Measurements from ENCODE around the gene STARD5.

Gene STARD5

GRCh38 chr15:81270188-81270587, 53.8 kb downstream of the STARD5 start:
- no peak overlapping the region for H3K9ac ChIP-seq (ENCODE audit: low read depth, low read length)
- H3K9me3 ChIP-seq (replicated peaks; ENCODE audit: low read length): no peaks in the 10 kb centered on the region
- H3K4me2 ChIP-seq (ENCODE audit: low read length): no peak overlapping the region
- H3K4me3 ChIP-seq (ENCODE audit: low read length): no peak overlapping the region
- H3K4me1 ChIP-seq (ENCODE audit: control insufficient read depth, insufficient read depth, low read length): peaks cover 5% of the 10 kb centered on the region
- peaks cover 38% of the 10 kb centered on the region for H3K27me3 ChIP-seq (ENCODE audit: control insufficient read depth, insufficient read depth, low read length)
- no peaks in the 10 kb centered on the region for H3K36me3 ChIP-seq (ENCODE audit: insufficient read depth, low read length)

- peaks cover 38% of the 10 kb centered on the region for H3K27me3 ChIP-seq (ENCODE audit: control insufficient read depth, insufficient read depth, low read length)
- no peak overlapping the region for H3K9ac ChIP-seq (ENCODE audit: low read depth, low read length)
- no peak overlapping the region for H3K4me2 ChIP-seq (ENCODE audit: low read length)
- H3K4me1 ChIP-seq (ENCODE audit: control insufficient read depth, insufficient read depth, low read length): peaks cover 5% of the 10 kb centered on the region
- no peaks in the 10 kb centered on the region for H3K36me3 ChIP-seq (ENCODE audit: insufficient read depth, low read length)
- H3K4me3 ChIP-seq (ENCODE audit: low read length): no peak overlapping the region
- no peaks in the 10 kb centered on the region for H3K9me3 ChIP-seq (replicated peaks; ENCODE audit: low read length)
Observed at GRCh38 chr15:81268881-81269601, 54.9 kb downstream of the STARD5 start.

GRCh38 chr15:81268340-81268739, 55.6 kb downstream of the STARD5 start:
- H3K9me3 ChIP-seq (replicated peaks; ENCODE audit: low read length): no peaks in the 10 kb centered on the region

GRCh38 chr15:81265944-81266775, 57.8 kb downstream of the STARD5 start:
- peak overlapping the region; percentile 49 for H3K4me3 ChIP-seq (ENCODE audit: low read length)

More at GRCh38 chr15:81268340-81268739, 55.6 kb downstream of the STARD5 start:
- Histone ChIP-seq H3K36me3 (ENCODE audit: insufficient read depth, low read length) (no peaks in the 10 kb centered on the region), H3K4me1 (ENCODE audit: control insufficient read depth, insufficient read depth, low read length) (peaks cover 5% of the 10 kb centered on the region), H3K4me3 (ENCODE audit: low read length) (no peak overlapping the region), H3K4me2 (ENCODE audit: low read length) (no peak overlapping the region), H3K9ac (ENCODE audit: low read depth, low read length) (no peak overlapping the region), H3K27me3 (ENCODE audit: control insufficient read depth, insufficient read depth, low read length) (peaks cover 41% of the 10 kb centered on the region)

GRCh38 chr15:81265256-81265943, 58.5 kb downstream of the STARD5 start:
- Histone ChIP-seq H3K9ac (ENCODE audit: low read depth, low read length) (no peak overlapping the region), H3K4me3 (ENCODE audit: low read length) (peak overlapping the region; percentile 49)

More at GRCh38 chr15:81265944-81266775, 57.8 kb downstream of the STARD5 start:
- Histone ChIP-seq H3K9me3 (replicated peaks; ENCODE audit: low read length) (no peaks in the 10 kb centered on the region), H3K36me3 (ENCODE audit: insufficient read depth, low read length) (no peaks in the 10 kb centered on the region), H3K27me3 (ENCODE audit: control insufficient read depth, insufficient read depth, low read length) (peaks cover 21% of the 10 kb centered on the region), H3K9ac (ENCODE audit: low read depth, low read length) (no peak overlapping the region), H3K4me1 (ENCODE audit: control insufficient read depth, insufficient read depth, low read length) (peaks cover 5% of the 10 kb centered on the region), H3K4me2 (ENCODE audit: low read length) (peak overlapping the region; percentile 71)

GRCh38 chr15:81264072-81264857, 59.7 kb downstream of the STARD5 start:
- Histone ChIP-seq H3K36me3 (ENCODE audit: insufficient read depth, low read length) (no peaks in the 10 kb centered on the region), H3K4me3 (ENCODE audit: low read length) (no peak overlapping the region), H3K9ac (ENCODE audit: low read depth, low read length) (no peak overlapping the region), H3K9me3 (replicated peaks; ENCODE audit: low read length) (no peaks in the 10 kb centered on the region), H3K4me2 (ENCODE audit: low read length) (no peak overlapping the region), H3K27me3 (ENCODE audit: control insufficient read depth, insufficient read depth, low read length) (peaks cover 15% of the 10 kb centered on the region), H3K4me1 (ENCODE audit: control insufficient read depth, insufficient read depth, low read length) (peaks cover 5% of the 10 kb centered on the region)

More at GRCh38 chr15:81265256-81265943, 58.5 kb downstream of the STARD5 start:
- Histone ChIP-seq H3K4me2 (ENCODE audit: low read length) (peak overlapping the region; percentile 71), H3K4me1 (ENCODE audit: control insufficient read depth, insufficient read depth, low read length) (peaks cover 5% of the 10 kb centered on the region), H3K36me3 (ENCODE audit: insufficient read depth, low read length) (no peaks in the 10 kb centered on the region), H3K9me3 (replicated peaks; ENCODE audit: low read length) (no peaks in the 10 kb centered on the region), H3K27me3 (ENCODE audit: control insufficient read depth, insufficient read depth, low read length) (peaks cover 20% of the 10 kb centered on the region)

GRCh38 chr15:81263477-81263876, 60.5 kb downstream of the STARD5 start:
- H3K9ac ChIP-seq (ENCODE audit: low read depth, low read length): no peak overlapping the region
- H3K36me3 ChIP-seq (ENCODE audit: insufficient read depth, low read length): no peaks in the 10 kb centered on the region
- H3K27me3 ChIP-seq (ENCODE audit: control insufficient read depth, insufficient read depth, low read length): peaks cover 18% of the 10 kb centered on the region
- no peak overlapping the region for H3K4me3 ChIP-seq (ENCODE audit: low read length)
- no peaks in the 10 kb centered on the region for H3K9me3 ChIP-seq (replicated peaks; ENCODE audit: low read length)
- no peak overlapping the region for H3K4me2 ChIP-seq (ENCODE audit: low read length)
- H3K4me1 ChIP-seq (ENCODE audit: control insufficient read depth, insufficient read depth, low read length): peaks cover 5% of the 10 kb centered on the region

- H3K4me1 ChIP-seq (ENCODE audit: control insufficient read depth, insufficient read depth, low read length): peaks cover 5% of the 10 kb centered on the region
- H3K36me3 ChIP-seq (ENCODE audit: insufficient read depth, low read length): no peaks in the 10 kb centered on the region
- no peak overlapping the region for H3K9ac ChIP-seq (ENCODE audit: low read depth, low read length)
- no peak overlapping the region for H3K4me2 ChIP-seq (ENCODE audit: low read length)
- H3K9me3 ChIP-seq (replicated peaks; ENCODE audit: low read length): no peaks in the 10 kb centered on the region
- no peak overlapping the region for H3K4me3 ChIP-seq (ENCODE audit: low read length)
- peaks cover 14% of the 10 kb centered on the region for H3K27me3 ChIP-seq (ENCODE audit: control insufficient read depth, insufficient read depth, low read length)
Observed at GRCh38 chr15:81261172-81261811, 62.6 kb downstream of the STARD5 start.

GRCh38 chr15:81259760-81260298, 64.1 kb downstream of the STARD5 start:
- Histone ChIP-seq H3K9me3 (replicated peaks; ENCODE audit: low read length) (no peaks in the 10 kb centered on the region), H3K36me3 (ENCODE audit: insufficient read depth, low read length) (no peaks in the 10 kb centered on the region), H3K9ac (ENCODE audit: low read depth, low read length) (no peak overlapping the region), H3K4me2 (ENCODE audit: low read length) (no peak overlapping the region), H3K4me3 (ENCODE audit: low read length) (no peak overlapping the region), H3K27me3 (ENCODE audit: control insufficient read depth, insufficient read depth, low read length) (peaks cover 14% of the 10 kb centered on the region), H3K4me1 (ENCODE audit: control insufficient read depth, insufficient read depth, low read length) (no peaks in the 10 kb centered on the region)

Data from skeletal muscle satellite cell (primary cell).